HG02884 (cell line): ENCODE measurements around the gene ADAMTS13.

ENCODE experiments used
- ATAC-seq: cut with Tn5 transposase; IDR thresholded peaks from one replicate; pipeline ENCODE4 v1.9.1; 2021; ENCODE audit warnings: mild to moderate bottlenecking, moderate library complexity; ENCODE audit not compliant: unreplicated experiment

The ADAMTS13 gene

GRCh38 chr9:133470427-133470924 lies 48.3 kb downstream of the ADAMTS13 start:
- ATAC-seq: no peak

- ATAC-seq: no peak
Measured at GRCh38 chr9:133470988-133471387, 48.8 kb downstream of the ADAMTS13 start.

- ATAC-seq: no peak
Measured at GRCh38 chr9:133471551-133472276, 49.5 kb downstream of the ADAMTS13 start.

- ATAC-seq: no peak
Measured at GRCh38 chr9:133472277-133472645, 50.1 kb downstream of the ADAMTS13 start.

GRCh38 chr9:133472753-133473378 lies 50.7 kb downstream of the ADAMTS13 start:
- no peak for ATAC-seq

- no peak for ATAC-seq
Measured at GRCh38 chr9:133473743-133474142, 51.6 kb downstream of the ADAMTS13 start.

GRCh38 chr9:133474215-133474614 lies 52.0 kb downstream of the ADAMTS13 start:
- ATAC-seq: no peak

- ATAC-seq: no peak
Measured at GRCh38 chr9:133474853-133475252, 52.7 kb downstream of the ADAMTS13 start.

GRCh38 chr9:133475292-133476012 lies 53.3 kb downstream of the ADAMTS13 start:
- ATAC-seq: no peak

GRCh38 chr9:133476036-133476931 lies 54.1 kb downstream of the ADAMTS13 start:
- no peak for ATAC-seq

GRCh38 chr9:133476941-133477340 lies 54.8 kb downstream of the ADAMTS13 start:
- no peak for ATAC-seq

- ATAC-seq: no peak
Measured at GRCh38 chr9:133477461-133477860, 55.3 kb downstream of the ADAMTS13 start.

GRCh38 chr9:133477992-133478850 lies 56.1 kb downstream of the ADAMTS13 start:
- peak; percentile 49 for ATAC-seq

- ATAC-seq: peak; percentile 71
Measured at GRCh38 chr9:133478851-133479711, 56.9 kb downstream of the ADAMTS13 start, which contains the start of gene SLC2A6. SLC2A6 (minus strand) TSS chr9:133479099; CDS start chr9:133479059, 40 bp downstream.

- ATAC-seq: no peak
Measured at GRCh38 chr9:133483611-133484010, 61.4 kb downstream of the ADAMTS13 start.

GRCh38 chr9:133484671-133485437 lies 62.7 kb downstream of the ADAMTS13 start:
- no peak for ATAC-seq

GRCh38 chr9:133485531-133486260 lies 63.5 kb downstream of the ADAMTS13 start:
- no peak for ATAC-seq
